Panc1 (cell line): ENCODE data around the gene TMEM37. TPM values are rescaled to one million over a fixed set of nuclear protein-coding genes. Genes with fewer than 3 reads are reported as not detected.

Source experiments
- ATAC-seq: fragments of 200-7000 bp; cut with Tn5 transposase; 2 replicates; pipeline ENCODE4 v1.9.1; 2020; ENCODE audit warnings: mild to moderate bottlenecking, moderate library complexity
- BruUV-seq: library from RNA; stranded (reverse); fragments of 400-500 nt; replicated peaks from 2 replicates; lab custom pipeline; 2021; lab: Mats Ljungman, UMichigan
- CTCF ChIA-PET: fragments of 300-600 bp; sonication (Branson Sonifier 250); formaldehyde crosslinking; loops from one replicate; lab custom pipeline; 2022; ENCODE audit warnings: antibody characterized with exemption; lab: Charles Lee
- POLR2A ChIA-PET: fragments of 300-600 bp; sonication (Branson Sonifier 250); formaldehyde crosslinking; loops from one replicate; lab custom pipeline; 2022; ENCODE audit warnings: antibody characterized with exemption; lab: Charles Lee
- DNase-seq: peaks from one replicate; pipeline ENCODE4 v3.0.0-alpha.2; 2010; ENCODE audit warnings: low read depth, low spot score
- H3K27ac ChIP-seq: 2 replicates; pipeline ENCODE4 v1.5.1; 2011; ENCODE audit warnings: mild to moderate bottlenecking, low read length, inconsistent platforms
- H3K27me3 ChIP-seq: fragments of 200-500 bp; sonication (Bioruptor generic); 2 replicates; pipeline ENCODE4 v1.6.0; 2014; ENCODE audit warnings: low read length, inconsistent platforms; ENCODE audit not compliant: control insufficient read depth, insufficient read depth
- H3K36me3 ChIP-seq: fragments of 200-500 bp; sonication (Bioruptor generic); 2 replicates; pipeline ENCODE4 v1.5.1; 2014; ENCODE audit warnings: inconsistent platforms, mild to moderate bottlenecking, low read length, moderate library complexity; ENCODE audit not compliant: control insufficient read depth, insufficient read depth
- H3K4me1 ChIP-seq: 2 replicates; pipeline ENCODE4 v1.5.1; 2011; ENCODE audit warnings: inconsistent platforms, mild to moderate bottlenecking, low read length, moderate library complexity; ENCODE audit not compliant: control insufficient read depth, insufficient read depth
- H3K4me3 ChIP-seq, 2 experiments: 2 replicates each; pipeline ENCODE4 v1.5.1; 2011 to 2012; ENCODE audit warnings: low read depth in 2 of 2, low read length in 2 of 2, mild to moderate bottlenecking in 2 of 2, inconsistent platforms in 1 of 2, moderate library complexity in 1 of 2
- H3K9me3 ChIP-seq: fragments of 200-500 bp; sonication (Bioruptor generic); 2 replicates; pipeline ENCODE4 v1.5.1; 2014; ENCODE audit warnings: low read depth, mild to moderate bottlenecking, inconsistent platforms, low read length, moderate library complexity; ENCODE audit not compliant: control insufficient read depth, insufficient read depth
- POLR2AphosphoS5 ChIP-seq: IDR thresholded peaks from 2 replicates; pipeline ENCODE4 v1.6.1; 2012; ENCODE audit warnings: mild to moderate bottlenecking, low read depth, low read length, moderate library complexity
- REST ChIP-seq, 2 experiments: IDR thresholded peaks; 2 replicates each; pipeline ENCODE4 v1.6.1; 2011 to 2012; ENCODE audit warnings: low read depth in 2 of 2, control low read depth in 1 of 2, low read length in 1 of 2, mild to moderate bottlenecking in 1 of 2, moderate library complexity in 1 of 2; ENCODE audit not compliant: insufficient read depth in 1 of 2
- SIN3A ChIP-seq: IDR thresholded peaks from 2 replicates; pipeline ENCODE4 v1.6.1; 2012; ENCODE audit warnings: low read depth, mild to moderate bottlenecking, low read length, moderate library complexity, borderline replicate concordance; ENCODE audit not compliant: insufficient read depth
- TCF7L2 ChIP-seq: IDR thresholded peaks from 2 replicates; pipeline ENCODE4 v1.6.1; 2011; ENCODE audit warnings: mild to moderate bottlenecking, low read depth, low read length, inconsistent platforms
- in situ Hi-C: cut with HindIII; loops from 2 replicates; pipeline ENCODE4 v1.10.0; 2016; ENCODE audit warnings: low sequenced_read_pairs, low pct_unique_long_range_greater_than_20kb
- intact Hi-C: fragments of 100-400 bp; cut with micrococcal nuclease; formaldehyde crosslinking; loops from one replicate; pipeline ENCODE4 v1.10.0; 2022; ENCODE audit not compliant: unreplicated experiment
- total RNA-seq: library from RNA; stranded (reverse); gene quantifications from one replicate; pipeline ENCODE4 v1.2.1, GENCODE V29; 2021; ENCODE audit not compliant: unreplicated experiment
- TF ChIP-seq, protein P1 (sequence below): fragments of 450-650 bp; IDR thresholded peaks from 2 replicates; pipeline ENCODE4 v1.5.1; 2017; ENCODE audit warnings: mild to moderate bottlenecking

The TMEM37 gene
- total RNA-seq, 1 experiment from 2014 or later, result 0.28 TPM

- Histone ChIP-seq H3K27me3 (no peaks in the 10 kb centered on the region), H3K36me3 (no peaks in the 10 kb centered on the region), H3K27ac (no peak overlapping the region), H3K4me3 (no peak overlapping the region), H3K4me1 (no peaks in the 10 kb centered on the region), H3K9me3 (no peaks in the 10 kb centered on the region)
- POLR2A ChIA-PET, result no interaction called here
- in situ Hi-C loops (no loop called here), intact Hi-C loops (no loop called here)
- ATAC-seq (no peak), DNase-seq (no peak)
- BruUV-seq, result no TSS peak
- no peak for TF ChIP-seq SIN3A
- TF ChIP-seq, protein P1, sequence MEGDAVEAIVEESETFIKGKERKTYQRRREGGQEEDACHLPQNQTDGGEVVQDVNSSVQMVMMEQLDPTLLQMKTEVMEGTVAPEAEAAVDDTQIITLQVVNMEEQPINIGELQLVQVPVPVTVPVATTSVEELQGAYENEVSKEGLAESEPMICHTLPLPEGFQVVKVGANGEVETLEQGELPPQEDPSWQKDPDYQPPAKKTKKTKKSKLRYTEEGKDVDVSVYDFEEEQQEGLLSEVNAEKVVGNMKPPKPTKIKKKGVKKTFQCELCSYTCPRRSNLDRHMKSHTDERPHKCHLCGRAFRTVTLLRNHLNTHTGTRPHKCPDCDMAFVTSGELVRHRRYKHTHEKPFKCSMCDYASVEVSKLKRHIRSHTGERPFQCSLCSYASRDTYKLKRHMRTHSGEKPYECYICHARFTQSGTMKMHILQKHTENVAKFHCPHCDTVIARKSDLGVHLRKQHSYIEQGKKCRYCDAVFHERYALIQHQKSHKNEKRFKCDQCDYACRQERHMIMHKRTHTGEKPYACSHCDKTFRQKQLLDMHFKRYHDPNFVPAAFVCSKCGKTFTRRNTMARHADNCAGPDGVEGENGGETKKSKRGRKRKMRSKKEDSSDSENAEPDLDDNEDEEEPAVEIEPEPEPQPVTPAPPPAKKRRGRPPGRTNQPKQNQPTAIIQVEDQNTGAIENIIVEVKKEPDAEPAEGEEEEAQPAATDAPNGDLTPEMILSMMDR, result no peak
- CTCF ChIA-PET, result no interaction called here
Observed at GRCh38 chr2:119453972-119454593, 22.4 kb downstream of the TMEM37 start.

DNA sequence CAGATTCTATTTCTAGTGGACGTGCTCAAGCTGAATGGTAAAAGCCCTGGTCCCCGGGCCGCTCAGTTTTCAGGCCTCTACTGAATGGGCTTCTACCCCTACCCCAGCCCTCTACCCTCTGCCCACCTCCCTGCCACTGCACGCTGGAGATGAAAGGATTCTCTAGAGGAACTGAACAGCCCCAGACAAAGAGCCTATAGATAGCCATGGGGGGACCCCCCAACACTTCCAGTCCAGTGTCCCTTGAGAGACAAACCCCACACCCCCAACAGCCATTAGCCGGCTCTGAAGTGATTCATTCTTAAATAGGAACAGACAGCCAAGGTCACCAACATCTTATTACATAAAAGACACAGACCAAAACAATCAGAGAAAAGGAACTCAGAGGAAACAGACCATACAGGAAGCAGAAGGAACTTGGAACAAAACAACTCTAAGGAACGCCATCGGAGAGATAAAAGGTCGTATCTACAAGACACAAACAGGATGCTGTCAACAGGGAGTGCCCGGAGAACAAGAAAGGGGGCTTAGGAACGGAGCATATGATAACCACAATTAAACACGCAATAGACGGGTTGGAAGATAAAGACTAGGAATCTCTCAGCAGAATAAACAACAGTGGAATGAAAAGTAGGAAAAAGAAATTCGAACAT lies 23.5 kb downstream of the TMEM37 start:
- no TSS peak for BruUV-seq
- TF ChIP-seq, protein P1, result no peak
- TF ChIP-seq REST (IDR thresholded peaks at IDR 0.05; ENCODE audit: insufficient read depth in 1 of 2, low read depth in 2 of 2, low read length in 1 of 2) (no peak), TCF7L2 (no peak), POLR2AphosphoS5 (no peak), SIN3A (no peak)
- Histone ChIP-seq H3K4me3 (no peak overlapping the region), H3K9me3 (no peaks in the 10 kb centered on the region), H3K27ac (no peak overlapping the region), H3K36me3 (no peaks in the 10 kb centered on the region), H3K4me1 (no peaks in the 10 kb centered on the region), H3K27me3 (no peaks in the 10 kb centered on the region)
- intact Hi-C loops (no loop called here), in situ Hi-C loops (no loop called here)
- ATAC-seq, result no peak
- DNase-seq, result no peak
- CTCF ChIA-PET, result no interaction called here
- POLR2A ChIA-PET, result no interaction called here
